ENCODE results near the gene C2CD2L. TPM values are rescaled to one million over a fixed set of nuclear protein-coding genes. Genes with fewer than 3 reads are reported as not detected.

Gene C2CD2L
- total RNA-seq, 6 experiments from 2014 or later, result 10.0 to 13.5 (median 10.8) TPM

- peak overlapping the region; percentile 53; the same call in 1 of the 2 replicates for H3K27ac Mint-ChIP-seq
- DNase-seq, result no peak
- peaks cover 26% of the 10 kb centered on the region for H3K4me1 Mint-ChIP-seq (ENCODE audit: low read depth)
- H3K9me3 Mint-ChIP-seq, result no peaks in the 10 kb centered on the region
- H3K36me3 Mint-ChIP-seq (ENCODE audit: low read depth), result peaks cover 32% of the 10 kb centered on the region; the same call in 1 of the 2 replicates
- H3K4me3 Mint-ChIP-seq, result no peak overlapping the region
- H3K27me3 Mint-ChIP-seq (ENCODE audit: insufficient read depth), result no peaks in the 10 kb centered on the region; the same call in 1 of the 2 replicates
- no peak for TF ChIP-seq CTCF (IDR thresholded peaks at IDR 0.05)
Measured at GRCh38 chr11:119112314-119113020, 5.3 kb downstream of the C2CD2L start.

- H3K27ac Mint-ChIP-seq, result no peak overlapping the region
- H3K9me3 Mint-ChIP-seq, result no peaks in the 10 kb centered on the region
- no peak for DNase-seq
- H3K4me3 Mint-ChIP-seq, result no peak overlapping the region
- H3K36me3 Mint-ChIP-seq (ENCODE audit: low read depth), result peaks cover 32% of the 10 kb centered on the region; the same call in 1 of the 2 replicates
- peaks cover 18% of the 10 kb centered on the region for H3K4me1 Mint-ChIP-seq (ENCODE audit: low read depth)
- TF ChIP-seq CTCF (IDR thresholded peaks at IDR 0.05), result no peak
- no peaks in the 10 kb centered on the region; the same call in 1 of the 2 replicates for H3K27me3 Mint-ChIP-seq (ENCODE audit: insufficient read depth)
Measured at GRCh38 chr11:119113716-119114115, 6.6 kb downstream of the C2CD2L start.

GRCh38 chr11:119114351-119114750 is 7.2 kb downstream of the C2CD2L start:
- no peak overlapping the region for H3K27ac Mint-ChIP-seq
- no peak for TF ChIP-seq CTCF (IDR thresholded peaks at IDR 0.05)
- no peaks in the 10 kb centered on the region for H3K9me3 Mint-ChIP-seq
- no peaks in the 10 kb centered on the region; the same call in 1 of the 2 replicates for H3K27me3 Mint-ChIP-seq (ENCODE audit: insufficient read depth)
- H3K36me3 Mint-ChIP-seq (ENCODE audit: low read depth), result peaks cover 32% of the 10 kb centered on the region; the same call in 1 of the 2 replicates
- peaks cover 12% of the 10 kb centered on the region for H3K4me1 Mint-ChIP-seq (ENCODE audit: low read depth)
- no peak overlapping the region for H3K4me3 Mint-ChIP-seq
- no peak for DNase-seq

- no peak overlapping the region for H3K4me3 Mint-ChIP-seq
- DNase-seq, result no peak
- peaks cover 27% of the 10 kb centered on the region; the same call in 1 of the 2 replicates for H3K36me3 Mint-ChIP-seq (ENCODE audit: low read depth)
- no peak for TF ChIP-seq CTCF (IDR thresholded peaks at IDR 0.05)
- H3K27me3 Mint-ChIP-seq (ENCODE audit: insufficient read depth), result no peaks in the 10 kb centered on the region; the same call in 1 of the 2 replicates
- peaks cover 18% of the 10 kb centered on the region for H3K4me1 Mint-ChIP-seq (ENCODE audit: low read depth)
- H3K9me3 Mint-ChIP-seq, result no peaks in the 10 kb centered on the region
- H3K27ac Mint-ChIP-seq, result no peak overlapping the region
Measured at GRCh38 chr11:119115484-119116234, 8.5 kb downstream of the C2CD2L start.

GRCh38 chr11:119116235-119116594 is 9.1 kb downstream of the C2CD2L start:
- peaks cover 26% of the 10 kb centered on the region; the same call in 1 of the 2 replicates for H3K36me3 Mint-ChIP-seq (ENCODE audit: low read depth)
- H3K27me3 Mint-ChIP-seq (ENCODE audit: insufficient read depth), result no peaks in the 10 kb centered on the region; the same call in 1 of the 2 replicates
- peaks cover 22% of the 10 kb centered on the region for H3K4me1 Mint-ChIP-seq (ENCODE audit: low read depth)
- no peaks in the 10 kb centered on the region for H3K9me3 Mint-ChIP-seq
- no peak for TF ChIP-seq CTCF (IDR thresholded peaks at IDR 0.05)
- H3K27ac Mint-ChIP-seq, result no peak overlapping the region
- no peak for DNase-seq
- no peak overlapping the region for H3K4me3 Mint-ChIP-seq

All from HFFc6 (cell line).